GM23338 (cell line): ENCODE results near the gene EFTUD2. TPM values are rescaled to one million over a fixed set of nuclear protein-coding genes. Genes with fewer than 3 reads are reported as not detected.

ENCODE experiments used
- ATAC-seq: fragments of 200-7000 bp; cut with Tn5 transposase; 3 replicates; pipeline ENCODE4 v1.9.1; 2020
- DNase-seq: peaks from one replicate; pipeline ENCODE4 v3.0.0-alpha.2; 2015; ENCODE audit warnings: low spot score
- H2AFZ ChIP-seq: fragments of 200-600 bp; sonication (generic); 2 replicates; pipeline ENCODE4 v1.8.0; 2016; ENCODE audit warnings: antibody characterized with exemption, mild to moderate bottlenecking, moderate library complexity
- H3F3A ChIP-seq: fragments of 200-600 bp; sonication (generic); replicated peaks from 2 replicates; pipeline ENCODE4 v1.8.0; 2017; ENCODE audit warnings: antibody characterized with exemption, mixed run types, low read depth
- H3K27ac ChIP-seq: fragments of 200-600 bp; sonication (generic); 2 replicates; pipeline ENCODE4 v1.6.1; 2016; ENCODE audit warnings: low read depth
- H3K27me3 ChIP-seq: fragments of 200-600 bp; sonication (generic); 2 replicates; pipeline ENCODE4 v1.8.0; 2016; ENCODE audit warnings: mild to moderate bottlenecking, mixed run types, moderate library complexity; ENCODE audit not compliant: insufficient read depth
- H3K36me3 ChIP-seq: fragments of 200-600 bp; sonication (generic); 2 replicates; pipeline ENCODE4 v1.8.0; 2016; ENCODE audit warnings: mild to moderate bottlenecking; ENCODE audit not compliant: insufficient read depth
- H3K4me1 ChIP-seq: fragments of 200-600 bp; sonication (generic); 2 replicates; pipeline ENCODE4 v1.8.0; 2016; ENCODE audit warnings: mild to moderate bottlenecking, moderate library complexity; ENCODE audit not compliant: insufficient read depth
- H3K4me2 ChIP-seq: fragments of 200-600 bp; sonication (generic); 2 replicates; pipeline ENCODE4 v1.7.1; 2017; ENCODE audit warnings: mixed run types
- H3K4me3 ChIP-seq: fragments of 200-600 bp; sonication (generic); 2 replicates; pipeline ENCODE4 v1.6.1; 2016; ENCODE audit warnings: mixed run types
- H3K79me2 ChIP-seq: fragments of 200-600 bp; sonication (generic); replicated peaks from 2 replicates; pipeline ENCODE4 v1.8.0; 2017; ENCODE audit warnings: mild to moderate bottlenecking; ENCODE audit not compliant: insufficient read depth
- H3K9me2 ChIP-seq: fragments of 200-600 bp; sonication (generic); 2 replicates; pipeline ENCODE4 v1.8.0; 2017; ENCODE audit not compliant: insufficient read depth
- H4K20me1 ChIP-seq: fragments of 200-600 bp; sonication (generic); replicated peaks from 2 replicates; pipeline ENCODE4 v1.8.0; 2017; ENCODE audit warnings: mild to moderate bottlenecking; ENCODE audit not compliant: insufficient read depth
- H3K27ac Mint-ChIP-seq: 2 replicates; pipeline ENCODE4 v1.8.0; 2020; ENCODE audit warnings: inconsistent platforms, mild to moderate bottlenecking, moderate library complexity, mixed read lengths
- H3K27me3 Mint-ChIP-seq: 3 replicates; pipeline ENCODE4 v1.8.0; 2022; ENCODE audit warnings: low read depth, mild to moderate bottlenecking, moderate library complexity, mixed read lengths, inconsistent platforms; ENCODE audit not compliant: insufficient read depth, poor library complexity
- H3K36me3 Mint-ChIP-seq: 3 replicates; pipeline ENCODE4 v1.8.0; 2021; ENCODE audit warnings: low read depth, mild to moderate bottlenecking, inconsistent platforms, moderate library complexity, mixed read lengths
- H3K4me1 Mint-ChIP-seq: 3 replicates; pipeline ENCODE4 v1.8.0; 2020; ENCODE audit warnings: mild to moderate bottlenecking, inconsistent platforms, mixed read lengths
- H3K4me3 Mint-ChIP-seq: 3 replicates; pipeline ENCODE4 v1.8.0; 2021; ENCODE audit warnings: moderate library complexity, mild to moderate bottlenecking, inconsistent platforms, mixed read lengths
- H3K9me3 Mint-ChIP-seq: 3 replicates; pipeline ENCODE4 v1.8.0; 2020; ENCODE audit warnings: moderate library complexity, mild to moderate bottlenecking, inconsistent platforms, mixed read lengths
- CREB1 ChIP-seq: fragments of 250-450 bp; sonication (Bioruptor Pico); IDR thresholded peaks from 2 replicates; pipeline ENCODE4 v1.5.0; 2020; ENCODE audit warnings: low read depth, mild to moderate bottlenecking, moderate library complexity
- EZH2 ChIP-seq: fragments of 200-600 bp; sonication (generic); IDR thresholded peaks from one replicate; pipeline ENCODE4 v1.8.0; 2017; ENCODE audit warnings: antibody characterized with exemption, mild to moderate bottlenecking, low read depth; ENCODE audit not compliant: unreplicated experiment
- EZH2phosphoT487 ChIP-seq: fragments of 200-600 bp; sonication (generic); IDR thresholded peaks from one replicate; pipeline ENCODE4 v1.8.1; 2018; ENCODE audit warnings: antibody characterized with exemption; ENCODE audit not compliant: unreplicated experiment
- JUNB ChIP-seq: IDR thresholded peaks from one replicate; pipeline ENCODE4 v1.6.1; 2016; ENCODE audit warnings: antibody characterized with exemption; ENCODE audit not compliant: unreplicated experiment
- NANOG ChIP-seq: IDR thresholded peaks from 2 replicates; pipeline ENCODE4 v1.6.1; 2016; ENCODE audit warnings: antibody characterized with exemption, borderline replicate concordance
- POLR2AphosphoS5 ChIP-seq: IDR thresholded peaks from 2 replicates; pipeline ENCODE4 v1.6.1; 2016; ENCODE audit warnings: antibody characterized with exemption, low read depth
- STAT1 ChIP-seq: IDR thresholded peaks from one replicate; pipeline ENCODE4 v1.6.1; 2016; ENCODE audit warnings: antibody characterized with exemption; ENCODE audit not compliant: unreplicated experiment
- ZNF114 ChIP-seq: fragments of 250-450 bp; sonication (Bioruptor Pico); IDR thresholded peaks from 2 replicates; pipeline ENCODE4 v1.5.0; 2020; ENCODE audit warnings: mild to moderate bottlenecking, moderate library complexity
- ZNF331 ChIP-seq: fragments of 250-450 bp; sonication (Bioruptor Pico); IDR thresholded peaks from 2 replicates; pipeline ENCODE4 v1.5.0; 2020; ENCODE audit warnings: low read depth, mild to moderate bottlenecking, moderate library complexity
- polyA plus RNA-seq: library from polyadenylated mRNA; unstranded; fragments of >200 nt; fragmentation: Nextera tagmentation; extraction: Ambion mirVana; gene quantifications from 2 replicates; pipeline ENCODE4 v1.2.1, GENCODE V29; 2016
- total RNA-seq: library from RNA; depleted of rRNA; stranded (reverse); fragments of >200 nt; shearing (Covaris generic); gene quantifications from 2 replicates; pipeline ENCODE4 v1.2.3, GENCODE V29; 2014
- TF ChIP-seq, protein P1 (sequence below): fragments of 250-450 bp; sonication (Bioruptor Pico); IDR thresholded peaks from 2 replicates; pipeline ENCODE4 v1.5.0; 2020; ENCODE audit warnings: mild to moderate bottlenecking, moderate library complexity
- TF ChIP-seq, protein P2 (sequence below): IDR thresholded peaks from 2 replicates; pipeline ENCODE4 v1.6.1; 2016; ENCODE audit warnings: antibody characterized with exemption
- TF ChIP-seq, protein P3 (sequence below), 2 experiments: fragments of 200-600 bp in 1 of 2; sonication (generic) in 1 of 2; conservative IDR thresholded peaks; 2 replicates each; pipeline versions ENCODE4 v1.5.1 to v1.6.1; 2016 to 2017; ENCODE audit warnings: antibody characterized with exemption in 2 of 2, low read depth in 2 of 2, mild to moderate bottlenecking in 2 of 2, moderate library complexity in 1 of 2
- TF ChIP-seq, protein P4 (sequence below): IDR thresholded peaks from one replicate; pipeline ENCODE4 v1.6.1; 2018; ENCODE audit warnings: antibody characterized with exemption; ENCODE audit not compliant: unreplicated experiment

The EFTUD2 gene
- total and polyA plus RNA-seq, 2 experiments from 2014 or later, result 61.6 to 196 TPM

DNA sequence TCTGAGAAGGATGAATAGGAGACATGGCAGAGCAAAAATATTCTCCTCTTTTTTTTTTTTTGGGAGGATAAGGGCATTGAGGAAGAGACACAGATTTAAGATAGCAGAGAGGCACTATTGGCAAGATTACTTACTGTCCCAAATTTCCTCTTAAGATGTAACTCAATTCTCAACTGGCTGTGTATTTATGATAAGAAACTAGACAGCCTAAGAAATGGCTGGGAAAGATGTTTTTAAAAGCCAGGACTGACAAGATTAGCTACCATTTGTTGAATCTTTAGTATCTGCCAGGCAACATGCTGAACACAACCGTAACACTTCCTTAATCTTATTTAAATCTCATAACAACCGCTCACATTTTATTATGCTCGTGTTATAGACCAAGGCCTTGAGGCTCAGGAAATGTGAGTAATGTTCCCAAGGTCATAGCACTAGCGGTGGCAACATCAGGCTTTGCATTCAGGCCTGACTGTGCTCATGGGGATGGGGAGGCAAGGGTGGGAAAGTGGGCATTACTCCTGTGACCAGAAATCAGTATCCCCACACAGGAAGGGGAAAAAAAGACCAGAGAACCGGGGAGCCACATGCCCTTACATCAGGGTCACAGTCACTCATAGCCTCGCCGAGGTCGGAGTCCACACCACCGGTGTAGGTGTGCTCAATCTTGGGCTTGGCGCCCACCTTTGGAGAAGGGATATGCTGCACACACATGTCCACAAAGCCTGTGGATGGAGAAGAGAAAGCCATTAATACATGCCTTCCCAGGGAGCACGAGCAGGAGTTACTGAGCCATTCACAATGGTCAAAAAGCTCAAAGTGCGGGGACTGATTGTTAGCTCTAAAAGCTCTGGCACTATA, 36.0 kb downstream of the EFTUD2 start:
- Histone ChIP-seq H3K36me3 (peaks cover 34% of the 10 kb centered on the region), H3F3A (peaks cover 22% of the 10 kb centered on the region), H3K4me2 (no peak overlapping the region), H3K27me3 (no peaks in the 10 kb centered on the region), H3K9me2 (no peaks in the 10 kb centered on the region), H2AFZ (no peak overlapping the region), H3K4me3 (no peak overlapping the region), H4K20me1 (peaks cover 13% of the 10 kb centered on the region), H3K27ac (no peak overlapping the region), H3K79me2 (no peaks in the 10 kb centered on the region), H3K4me1 (no peaks in the 10 kb centered on the region)
- Mint-ChIP-seq H3K27me3 (peaks cover 2% of the 10 kb centered on the region), H3K9me3 (no peaks in the 10 kb centered on the region), H3K4me3 (no peak overlapping the region), H3K27ac (no peak overlapping the region; the same call in 1 of the 2 replicates), H3K36me3 (peaks cover 70% of the 10 kb centered on the region), H3K4me1 (no peaks in the 10 kb centered on the region)
- TF ChIP-seq POLR2AphosphoS5 (no peak), ZNF114 (CRISPR knock-in tag) (no peak), EZH2 (no peak), STAT1 (no peak), EZH2phosphoT487 (no peak), JUNB (no peak), ZNF331 (CRISPR knock-in tag) (no peak), CREB1 (CRISPR knock-in tag) (no peak), NANOG (no peak)
- TF ChIP-seq, protein P1, sequence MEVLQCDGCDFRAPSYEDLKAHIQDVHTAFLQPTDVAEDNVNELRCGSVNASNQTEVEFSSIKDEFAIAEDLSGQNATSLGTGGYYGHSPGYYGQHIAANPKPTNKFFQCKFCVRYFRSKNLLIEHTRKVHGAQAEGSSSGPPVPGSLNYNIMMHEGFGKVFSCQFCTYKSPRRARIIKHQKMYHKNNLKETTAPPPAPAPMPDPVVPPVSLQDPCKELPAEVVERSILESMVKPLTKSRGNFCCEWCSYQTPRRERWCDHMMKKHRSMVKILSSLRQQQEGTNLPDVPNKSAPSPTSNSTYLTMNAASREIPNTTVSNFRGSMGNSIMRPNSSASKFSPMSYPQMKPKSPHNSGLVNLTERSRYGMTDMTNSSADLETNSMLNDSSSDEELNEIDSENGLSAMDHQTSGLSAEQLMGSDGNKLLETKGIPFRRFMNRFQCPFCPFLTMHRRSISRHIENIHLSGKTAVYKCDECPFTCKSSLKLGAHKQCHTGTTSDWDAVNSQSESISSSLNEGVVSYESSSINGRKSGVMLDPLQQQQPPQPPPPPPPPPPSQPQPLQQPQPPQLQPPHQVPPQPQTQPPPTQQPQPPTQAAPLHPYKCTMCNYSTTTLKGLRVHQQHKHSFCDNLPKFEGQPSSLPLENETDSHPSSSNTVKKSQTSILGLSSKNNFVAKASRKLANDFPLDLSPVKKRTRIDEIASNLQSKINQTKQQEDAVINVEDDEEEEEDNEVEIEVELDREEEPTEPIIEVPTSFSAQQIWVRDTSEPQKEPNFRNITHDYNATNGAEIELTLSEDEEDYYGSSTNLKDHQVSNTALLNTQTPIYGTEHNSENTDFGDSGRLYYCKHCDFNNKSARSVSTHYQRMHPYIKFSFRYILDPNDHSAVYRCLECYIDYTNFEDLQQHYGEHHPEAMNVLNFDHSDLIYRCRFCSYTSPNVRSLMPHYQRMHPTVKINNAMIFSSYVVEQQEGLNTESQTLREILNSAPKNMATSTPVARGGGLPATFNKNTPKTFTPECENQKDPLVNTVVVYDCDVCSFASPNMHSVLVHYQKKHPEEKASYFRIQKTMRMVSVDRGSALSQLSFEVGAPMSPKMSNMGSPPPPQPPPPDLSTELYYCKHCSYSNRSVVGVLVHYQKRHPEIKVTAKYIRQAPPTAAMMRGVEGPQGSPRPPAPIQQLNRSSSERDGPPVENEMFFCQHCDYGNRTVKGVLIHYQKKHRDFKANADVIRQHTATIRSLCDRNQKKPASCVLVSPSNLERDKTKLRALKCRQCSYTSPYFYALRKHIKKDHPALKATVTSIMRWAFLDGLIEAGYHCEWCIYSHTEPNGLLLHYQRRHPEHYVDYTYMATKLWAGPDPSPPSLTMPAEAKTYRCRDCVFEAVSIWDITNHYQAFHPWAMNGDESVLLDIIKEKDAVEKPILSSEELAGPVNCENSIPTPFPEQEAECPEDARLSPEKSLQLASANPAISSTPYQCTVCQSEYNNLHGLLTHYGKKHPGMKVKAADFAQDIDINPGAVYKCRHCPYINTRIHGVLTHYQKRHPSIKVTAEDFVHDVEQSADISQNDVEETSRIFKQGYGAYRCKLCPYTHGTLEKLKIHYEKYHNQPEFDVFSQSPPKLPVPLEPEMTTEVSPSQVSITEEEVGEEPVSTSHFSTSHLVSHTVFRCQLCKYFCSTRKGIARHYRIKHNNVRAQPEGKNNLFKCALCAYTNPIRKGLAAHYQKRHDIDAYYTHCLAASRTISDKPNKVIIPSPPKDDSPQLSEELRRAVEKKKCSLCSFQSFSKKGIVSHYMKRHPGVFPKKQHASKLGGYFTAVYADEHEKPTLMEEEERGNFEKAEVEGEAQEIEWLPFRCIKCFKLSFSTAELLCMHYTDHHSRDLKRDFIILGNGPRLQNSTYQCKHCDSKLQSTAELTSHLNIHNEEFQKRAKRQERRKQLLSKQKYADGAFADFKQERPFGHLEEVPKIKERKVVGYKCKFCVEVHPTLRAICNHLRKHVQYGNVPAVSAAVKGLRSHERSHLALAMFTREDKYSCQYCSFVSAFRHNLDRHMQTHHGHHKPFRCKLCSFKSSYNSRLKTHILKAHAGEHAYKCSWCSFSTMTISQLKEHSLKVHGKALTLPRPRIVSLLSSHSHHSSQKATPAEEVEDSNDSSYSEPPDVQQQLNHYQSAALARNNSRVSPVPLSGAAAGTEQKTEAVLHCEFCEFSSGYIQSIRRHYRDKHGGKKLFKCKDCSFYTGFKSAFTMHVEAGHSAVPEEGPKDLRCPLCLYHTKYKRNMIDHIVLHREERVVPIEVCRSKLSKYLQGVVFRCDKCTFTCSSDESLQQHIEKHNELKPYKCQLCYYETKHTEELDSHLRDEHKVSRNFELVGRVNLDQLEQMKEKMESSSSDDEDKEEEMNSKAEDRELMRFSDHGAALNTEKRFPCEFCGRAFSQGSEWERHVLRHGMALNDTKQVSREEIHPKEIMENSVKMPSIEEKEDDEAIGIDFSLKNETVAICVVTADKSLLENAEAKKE (CRISPR knock-in tag), result no peak
- TF ChIP-seq, protein P2, sequence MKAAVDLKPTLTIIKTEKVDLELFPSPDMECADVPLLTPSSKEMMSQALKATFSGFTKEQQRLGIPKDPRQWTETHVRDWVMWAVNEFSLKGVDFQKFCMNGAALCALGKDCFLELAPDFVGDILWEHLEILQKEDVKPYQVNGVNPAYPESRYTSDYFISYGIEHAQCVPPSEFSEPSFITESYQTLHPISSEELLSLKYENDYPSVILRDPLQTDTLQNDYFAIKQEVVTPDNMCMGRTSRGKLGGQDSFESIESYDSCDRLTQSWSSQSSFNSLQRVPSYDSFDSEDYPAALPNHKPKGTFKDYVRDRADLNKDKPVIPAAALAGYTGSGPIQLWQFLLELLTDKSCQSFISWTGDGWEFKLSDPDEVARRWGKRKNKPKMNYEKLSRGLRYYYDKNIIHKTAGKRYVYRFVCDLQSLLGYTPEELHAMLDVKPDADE, result no peak
- TF ChIP-seq, protein P3, sequence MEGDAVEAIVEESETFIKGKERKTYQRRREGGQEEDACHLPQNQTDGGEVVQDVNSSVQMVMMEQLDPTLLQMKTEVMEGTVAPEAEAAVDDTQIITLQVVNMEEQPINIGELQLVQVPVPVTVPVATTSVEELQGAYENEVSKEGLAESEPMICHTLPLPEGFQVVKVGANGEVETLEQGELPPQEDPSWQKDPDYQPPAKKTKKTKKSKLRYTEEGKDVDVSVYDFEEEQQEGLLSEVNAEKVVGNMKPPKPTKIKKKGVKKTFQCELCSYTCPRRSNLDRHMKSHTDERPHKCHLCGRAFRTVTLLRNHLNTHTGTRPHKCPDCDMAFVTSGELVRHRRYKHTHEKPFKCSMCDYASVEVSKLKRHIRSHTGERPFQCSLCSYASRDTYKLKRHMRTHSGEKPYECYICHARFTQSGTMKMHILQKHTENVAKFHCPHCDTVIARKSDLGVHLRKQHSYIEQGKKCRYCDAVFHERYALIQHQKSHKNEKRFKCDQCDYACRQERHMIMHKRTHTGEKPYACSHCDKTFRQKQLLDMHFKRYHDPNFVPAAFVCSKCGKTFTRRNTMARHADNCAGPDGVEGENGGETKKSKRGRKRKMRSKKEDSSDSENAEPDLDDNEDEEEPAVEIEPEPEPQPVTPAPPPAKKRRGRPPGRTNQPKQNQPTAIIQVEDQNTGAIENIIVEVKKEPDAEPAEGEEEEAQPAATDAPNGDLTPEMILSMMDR (conservative IDR thresholded peaks at IDR 0.05; ENCODE audit: low read depth in 2 of 2), result no peak
- TF ChIP-seq, protein P4, sequence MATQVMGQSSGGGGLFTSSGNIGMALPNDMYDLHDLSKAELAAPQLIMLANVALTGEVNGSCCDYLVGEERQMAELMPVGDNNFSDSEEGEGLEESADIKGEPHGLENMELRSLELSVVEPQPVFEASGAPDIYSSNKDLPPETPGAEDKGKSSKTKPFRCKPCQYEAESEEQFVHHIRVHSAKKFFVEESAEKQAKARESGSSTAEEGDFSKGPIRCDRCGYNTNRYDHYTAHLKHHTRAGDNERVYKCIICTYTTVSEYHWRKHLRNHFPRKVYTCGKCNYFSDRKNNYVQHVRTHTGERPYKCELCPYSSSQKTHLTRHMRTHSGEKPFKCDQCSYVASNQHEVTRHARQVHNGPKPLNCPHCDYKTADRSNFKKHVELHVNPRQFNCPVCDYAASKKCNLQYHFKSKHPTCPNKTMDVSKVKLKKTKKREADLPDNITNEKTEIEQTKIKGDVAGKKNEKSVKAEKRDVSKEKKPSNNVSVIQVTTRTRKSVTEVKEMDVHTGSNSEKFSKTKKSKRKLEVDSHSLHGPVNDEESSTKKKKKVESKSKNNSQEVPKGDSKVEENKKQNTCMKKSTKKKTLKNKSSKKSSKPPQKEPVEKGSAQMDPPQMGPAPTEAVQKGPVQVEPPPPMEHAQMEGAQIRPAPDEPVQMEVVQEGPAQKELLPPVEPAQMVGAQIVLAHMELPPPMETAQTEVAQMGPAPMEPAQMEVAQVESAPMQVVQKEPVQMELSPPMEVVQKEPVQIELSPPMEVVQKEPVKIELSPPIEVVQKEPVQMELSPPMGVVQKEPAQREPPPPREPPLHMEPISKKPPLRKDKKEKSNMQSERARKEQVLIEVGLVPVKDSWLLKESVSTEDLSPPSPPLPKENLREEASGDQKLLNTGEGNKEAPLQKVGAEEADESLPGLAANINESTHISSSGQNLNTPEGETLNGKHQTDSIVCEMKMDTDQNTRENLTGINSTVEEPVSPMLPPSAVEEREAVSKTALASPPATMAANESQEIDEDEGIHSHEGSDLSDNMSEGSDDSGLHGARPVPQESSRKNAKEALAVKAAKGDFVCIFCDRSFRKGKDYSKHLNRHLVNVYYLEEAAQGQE, result no peak
- DNase-seq, result no peak
- no peak for ATAC-seq
